ACHN (cell line): Measurements from ENCODE around the gene PES1.

Experiments used
- DNase-seq: peaks from one replicate; pipeline ENCODE4 v3.0.0-alpha.2; 2015
- in situ Hi-C: cut with HindIII; loops from 2 replicates; pipeline ENCODE4 v1.10.0; 2017; ENCODE audit warnings: low sequenced_read_pairs, low pct_ligation_motif_present, low pct_unique_long_range_greater_than_20kb

Gene PES1

DNA sequence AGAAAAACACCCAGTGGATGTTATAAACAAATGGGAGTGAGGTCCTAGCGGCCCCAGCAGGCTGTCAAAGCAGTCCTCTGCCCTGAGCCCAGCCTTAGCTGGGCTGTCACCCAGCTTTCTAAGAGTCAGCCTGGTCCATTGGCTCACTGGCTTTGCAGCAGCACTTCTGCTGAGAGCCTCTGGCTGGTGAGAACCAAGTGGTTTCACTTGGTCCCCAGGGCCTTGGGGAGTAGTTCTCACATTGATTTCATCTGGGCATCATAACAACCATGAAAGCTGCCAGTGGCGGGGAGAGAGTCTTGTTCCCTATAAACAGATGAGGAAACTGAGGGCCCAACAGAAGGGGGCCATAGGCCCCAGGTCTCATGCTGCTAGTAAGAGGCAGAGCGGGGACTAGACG is 56.5 kb downstream of the PES1 start:
- in situ Hi-C loops = no loop called here
- DNase-seq = no peak

DNA sequence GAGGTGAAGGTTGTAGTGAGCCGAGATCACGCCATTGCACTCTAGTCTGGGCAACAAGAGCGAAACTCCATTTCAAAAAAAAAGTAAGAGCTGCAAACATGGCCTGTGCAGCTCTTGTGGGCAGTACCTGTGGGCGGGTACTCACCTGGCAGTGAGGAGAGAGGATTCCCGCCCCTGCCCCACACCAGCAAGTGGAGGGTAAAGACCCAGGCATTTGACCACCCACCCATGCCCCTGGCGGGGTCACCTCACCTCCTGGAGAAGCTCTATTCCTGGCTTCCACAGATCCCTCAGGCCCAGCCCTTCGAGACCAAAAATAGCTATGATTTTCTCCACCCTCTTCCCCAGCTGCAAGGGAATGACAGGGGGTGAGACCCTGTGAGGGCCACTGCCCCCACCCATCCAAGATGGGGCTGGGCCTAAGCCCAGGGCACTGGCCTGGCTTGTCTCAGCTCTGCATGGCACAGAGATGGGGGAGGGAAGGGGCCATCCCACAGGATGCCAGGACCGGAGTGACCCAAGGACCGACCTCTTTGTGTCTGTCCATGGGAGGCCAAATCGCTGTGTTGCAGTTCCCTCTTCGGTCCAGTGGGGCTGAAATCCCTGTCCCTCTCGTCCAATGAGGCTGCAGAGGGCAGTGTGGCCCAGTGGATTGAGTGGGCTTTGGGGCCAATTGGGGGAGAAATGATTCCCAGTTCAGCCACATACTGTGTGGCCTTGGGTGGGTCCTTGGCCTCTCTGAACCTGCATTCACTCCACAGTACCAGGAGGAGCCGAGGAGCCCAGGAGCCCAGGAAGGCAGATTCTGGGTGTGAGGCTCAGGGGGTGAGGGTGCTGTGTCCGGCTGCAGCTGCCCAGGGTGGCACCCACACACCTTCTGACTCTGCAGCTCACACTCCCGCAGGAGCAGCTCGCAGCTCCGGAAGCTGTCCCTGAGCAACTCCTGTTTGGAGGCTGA is 59.8 kb downstream of the PES1 start:
- no peak for DNase-seq
- in situ Hi-C loops = no loop called here

DNA sequence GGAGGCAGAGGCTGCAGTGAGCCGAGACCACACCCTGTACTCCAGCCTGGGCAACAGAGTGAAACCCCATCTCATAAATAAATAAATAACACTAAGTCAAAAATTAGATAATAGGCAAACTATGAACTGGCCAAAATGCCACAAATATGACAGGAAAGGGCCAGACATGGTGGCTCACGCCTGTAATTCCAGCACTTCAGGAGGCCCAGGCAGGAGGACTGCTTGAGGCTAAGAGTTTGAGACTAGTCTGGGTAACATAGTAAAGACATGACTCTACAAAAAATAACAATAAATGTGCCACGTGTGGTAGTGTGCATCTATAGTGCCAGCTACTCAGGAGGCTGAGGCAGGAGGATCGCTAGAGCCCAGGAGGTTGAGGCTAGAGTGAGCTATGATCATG is 65.1 kb downstream of the PES1 start:
- DNase-seq = no peak
- in situ Hi-C loops = no loop called here
